Breast epithelium (tissue), 3 donors: ENCODE measurements around the gene NSUN2.

Experiments used
- CTCF ChIP-seq, 3 donors: fragments of 450-650 bp; IDR thresholded peaks; one replicate each; pipeline ENCODE4 v1.5.1; 2016 to 2017; ENCODE audit warnings: antibody characterized with exemption in 3 of 3, mild to moderate bottlenecking in 3 of 3, moderate library complexity in 3 of 3
- POLR2AphosphoS5 ChIP-seq, 3 donors: sonication (generic); formaldehyde crosslinking; IDR thresholded peaks; one replicate each; pipeline ENCODE4 v1.6.1; 2017; ENCODE audit warnings: antibody characterized with exemption in 3 of 3

DNA sequence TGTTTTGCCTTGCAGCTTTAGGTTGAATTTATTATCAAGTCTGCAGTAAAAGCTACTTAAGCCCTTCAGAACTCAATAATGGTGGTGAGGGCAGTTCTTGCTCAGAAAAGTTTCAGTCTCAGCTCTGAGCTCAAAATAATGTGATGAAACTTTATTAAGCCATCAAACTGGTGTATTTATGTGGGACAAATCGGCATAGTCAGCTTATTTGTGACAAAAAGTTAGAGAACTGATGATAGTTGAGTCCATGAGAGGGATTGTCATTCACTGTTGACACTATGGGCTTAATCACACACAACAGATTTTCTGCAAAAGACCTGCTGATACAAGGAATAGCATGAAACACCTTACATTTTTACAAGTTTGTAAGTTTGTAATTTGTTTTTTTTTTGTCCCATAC lies 9.8 kb upstream of the NSUN2 start:
- no peak for TF ChIP-seq POLR2AphosphoS5 (IDR thresholded peaks at IDR 0.05)
- TF ChIP-seq CTCF (IDR thresholded peaks at IDR 0.05) = no peak
